Stomach (tissue), 9 donors: ENCODE data around the gene MCMBP. TPM values are rescaled to one million over a fixed set of nuclear protein-coding genes. Genes with fewer than 3 reads are reported as not detected.

Experiments
- DNase-seq, 2 donors: peaks; one replicate each; pipeline versions ENCODE4 v3.0.0 to v3.0.0-alpha.2; 2013 to 2019
- H3K27ac ChIP-seq, 5 donors: fragments of 200-600 bp in 4 of 5; sonication (generic) in 4 of 5; one replicate each; pipeline ENCODE4 v1.5.1; 2013 to 2019; ENCODE audit warnings: mild to moderate bottlenecking in 1 of 5, moderate library complexity in 1 of 5
- H3K27me3 ChIP-seq, 3 donors: fragments of 200-600 bp; sonication (generic); one replicate each; pipeline ENCODE4 v1.5.1; 2017 to 2019; ENCODE audit warnings: mixed run types in 1 of 3
- H3K36me3 ChIP-seq, 4 donors: fragments of 200-600 bp; sonication (generic); 1 replicate in 3 of 4; 2 replicates in 1 of 4; pipeline ENCODE4 v1.5.1; 2016 to 2019
- H3K4me1 ChIP-seq, 4 donors: fragments of 200-600 bp; sonication (generic); one replicate each; pipeline ENCODE4 v1.5.1; 2016 to 2019
- H3K4me3 ChIP-seq, 4 donors: fragments of 200-600 bp; sonication (generic) in 3 of 4; one replicate each; pipeline ENCODE4 v1.5.1; 2016 to 2019; ENCODE audit warnings: mild to moderate bottlenecking in 1 of 4
- H3K9me3 ChIP-seq, 4 donors: fragments of 200-600 bp; sonication (generic); one replicate each; pipeline ENCODE4 v1.5.1; 2016 to 2019
- CTCF ChIP-seq, 7 experiments: fragments of 450-650 bp in 4 of 7; fragments of 200-600 bp in 3 of 7; sonication (generic) in 3 of 7; IDR thresholded peaks; one replicate each; pipeline ENCODE4 v1.5.1; 2016 to 2019; ENCODE audit warnings: antibody characterized with exemption in 7 of 7, control low read depth in 2 of 7, mild to moderate bottlenecking in 1 of 7
- EP300 ChIP-seq: sonication (generic); formaldehyde crosslinking; IDR thresholded peaks from one replicate; pipeline ENCODE4 v1.6.1; 2017; ENCODE audit warnings: antibody characterized with exemption
- POLR2A ChIP-seq, 4 donors: fragments of 450-650 bp; IDR thresholded peaks; one replicate each; pipeline ENCODE4 v1.6.1; 2016; ENCODE audit warnings: antibody characterized with exemption in 4 of 4, control low read depth in 2 of 4, mild to moderate bottlenecking in 1 of 4, moderate library complexity in 1 of 4
- POLR2AphosphoS5 ChIP-seq, 3 donors: sonication (generic); formaldehyde crosslinking; IDR thresholded peaks; one replicate each; pipeline ENCODE4 v1.6.1; 2016; ENCODE audit warnings: antibody characterized with exemption in 3 of 3
- WGBS, 5 donors: extraction: QIAGEN DNeasy Blood & Tissue Kit in 3 of 5; methylation state at CpG; one replicate each; pipeline versions ENCODE4 v1.1.5 to v1.1.7; 2013 to 2018; 5-methylcytosine and 5-hydroxymethylcytosine counted together
- intact Hi-C: fragments of 100-400 bp; cut with DNase I; formaldehyde crosslinking; loops from one replicate; pipeline ENCODE4 v1.15.1; 2023; ENCODE audit warnings: low total_unique reads
- polyA plus RNA-seq, 3 donors: library from polyadenylated mRNA; stranded (reverse); fragments of 200-250 nt; gene quantifications; one replicate each; pipeline ENCODE4 v1.2.3, GENCODE V29; 2013
- total RNA-seq, 5 donors: library from RNA; depleted of rRNA; stranded (reverse); fragments of >200 nt; gene quantifications; one replicate each; pipeline versions ENCODE4 v1.1.0 to v1.2.3, GENCODE V29; 2014 to 2016
- donor health status: healthy with polysubstance abuse.
- donor health status: Bipolar disorder and iron deficiency.
- donor health status: healthy.

MCMBP gene
- total and polyA plus RNA-seq, 8 donors: 17.5 to 88.9 (median 30.9) TPM

GRCh38 chr10:119896937-119897770 is 24.5 kb upstream of the MCMBP start:
- no peak for TF ChIP-seq POLR2A (IDR thresholded peaks at IDR 0.05)
- TF ChIP-seq POLR2AphosphoS5 (IDR thresholded peaks at IDR 0.05): peak; percentile 11 to 32 (median 24)
- no peak for TF ChIP-seq EP300
- TF ChIP-seq CTCF (IDR thresholded peaks at IDR 0.05): no peak
- Histone ChIP-seq H3K4me1 (peaks cover 38 to 86% (median 68%) of the 10 kb centered on the region in 4 donors), H3K27ac (peak overlapping the region; percentile 69 to 94 (median 92)), H3K4me3 (peak overlapping the region in 1 of 4 donors; percentile 0), H3K27me3 (no peaks in the 10 kb centered on the region), H3K36me3 (peaks cover 4 to 31% (median 16%) of the 10 kb centered on the region in 4 donors), H3K9me3 (no peaks in the 10 kb centered on the region)
- intact Hi-C loops: no loop called here
- 25 to 40% (median 32%) methylated on average over 9 of the region's 9 CpGs for WGBS, 5 donors
- DNase-seq: peak; percentile 87

- WGBS, 5 donors: 11 to 16% (median 15%) methylated on average over 4 of the region's 4 CpGs
- peak overlapping the region in 1 of 4 donors; percentile 7 for H3K4me3 ChIP-seq
- TF ChIP-seq EP300 (no peak), POLR2AphosphoS5 (IDR thresholded peaks at IDR 0.05) (peak; percentile 55 to 90 (median 69))
- intact Hi-C loops: no loop called here
- DNase-seq: peak; percentile 51 to 74
- H3K36me3 ChIP-seq: peaks cover 4 to 25% (median 16%) of the 10 kb centered on the region in 4 donors
- peaks cover 43 to 83% (median 74%) of the 10 kb centered on the region in 4 donors for H3K4me1 ChIP-seq
- no peaks in the 10 kb centered on the region for H3K9me3 ChIP-seq
- peak overlapping the region; percentile 82 to 94 (median 92) for H3K27ac ChIP-seq
- no peaks in the 10 kb centered on the region for H3K27me3 ChIP-seq
Observed at GRCh38 chr10:119896061-119896655, 23.5 kb upstream of the MCMBP start.

GRCh38 chr10:119893845-119894427 is 21.3 kb upstream of the MCMBP start:
- Histone ChIP-seq H3K4me1 (peaks cover 34 to 71% (median 64%) of the 10 kb centered on the region in 4 donors), H3K9me3 (no peaks in the 10 kb centered on the region), H3K27ac (peak overlapping the region in 4 of 5 donors; percentile 32 to 94 (median 93)), H3K36me3 (peaks cover 4 to 15% (median 7%) of the 10 kb centered on the region in 4 donors), H3K4me3 (peak overlapping the region; percentile 74 to 92 (median 78)), H3K27me3 (no peaks in the 10 kb centered on the region)
- intact Hi-C loops: no loop called here
- WGBS, 5 donors: 61 to 81% (median 73%) methylated on average over 3 of the region's 3 CpGs
- no peak for DNase-seq
- no peak for TF ChIP-seq POLR2AphosphoS5 (IDR thresholded peaks at IDR 0.05)
- no peak for TF ChIP-seq POLR2A (IDR thresholded peaks at IDR 0.05)
- TF ChIP-seq EP300: no peak

- Histone ChIP-seq H3K9me3 (no peaks in the 10 kb centered on the region), H3K27ac (peak overlapping the region; percentile 76 to 94 (median 93)), H3K4me1 (peaks cover 34 to 66% (median 56%) of the 10 kb centered on the region in 4 donors), H3K4me3 (peak overlapping the region; percentile 74 to 92 (median 78)), H3K27me3 (no peaks in the 10 kb centered on the region), H3K36me3 (peaks cover 0 to 7% (median 0%) of the 10 kb centered on the region in 4 donors)
- intact Hi-C loops: no loop called here
- 1 to 5% (median 4%) methylated on average over 8 to 9 of the region's 9 CpGs for WGBS, 5 donors
- peak in 1 of 2 donors; percentile 26 for DNase-seq
- TF ChIP-seq EP300 (no peak), POLR2AphosphoS5 (IDR thresholded peaks at IDR 0.05) (no peak), CTCF (IDR thresholded peaks at IDR 0.05) (no peak), POLR2A (IDR thresholded peaks at IDR 0.05) (no peak)
Observed at GRCh38 chr10:119893074-119893473, 20.4 kb upstream of the MCMBP start.
